Measurements from ENCODE around the gene THSD4. TPM values are rescaled to one million over a fixed set of nuclear protein-coding genes. Genes with fewer than 3 reads are reported as not detected.
A peak's percentile ranks its signal among the peaks of the same experiment; 100 is the strongest.
"Not testable (repeated sequence)": the region's sequence is repeated elsewhere in the genome, so short reads cannot be mapped to it uniquely, and the experiment has no call there.

Gene THSD4
- total and polyA plus RNA-seq, 9 of the 15 experiments (the other 6 are each of a cell fraction or from before 2014, with no cell fraction given), result 0.04 TPM; not detected in 5

- H3K4me2 ChIP-seq (ENCODE audit: insufficient read depth, low read length); H3K9me1 ChIP-seq (ENCODE audit: control insufficient read depth, insufficient read depth, low read length); POLR2A ChIA-PET; H3K4me3 ChIP-seq; ATAC-seq; H3K79me2 ChIP-seq (ENCODE audit: control insufficient read depth, insufficient read depth, low read length); DNase-seq (ENCODE audit: extremely low read depth in 1 of 4, low spot score in 3 of 4); H3K9ac ChIP-seq (ENCODE audit: insufficient read depth in 1 of 2, low read depth in 2 of 2, low read length in 2 of 2); H4K20me1 ChIP-seq (replicated peaks; ENCODE audit: control insufficient read depth, insufficient read depth, low read length); H3K27ac ChIP-seq (ENCODE audit: extremely low read depth, low read depth, low read length); BruUV-seq (replicated peaks); H3K36me3 ChIP-seq (ENCODE audit: control insufficient read depth, insufficient read depth, low read length); FAIRE-seq; H2AFZ ChIP-seq (ENCODE audit: low read depth, low read length); in situ Hi-C loops (cut with MboI); H3K27me3 ChIP-seq (ENCODE audit: control insufficient read depth in 2 of 2, insufficient read depth in 2 of 2, low read length in 2 of 2); H3K4me1 ChIP-seq (replicated peaks in 1 of 2; ENCODE audit: control insufficient read depth in 2 of 2, insufficient read depth in 2 of 2, low read length in 2 of 2); H3K9me3 ChIP-seq (replicated peaks; ENCODE audit: control insufficient read depth, insufficient read depth, low read depth, low read length); intact Hi-C loops (cut with micrococcal nuclease); CTCF ChIA-PET (ENCODE audit: low intra/inter-chr PET ratio): not testable (repeated sequence)
- 3% methylated on average over 3 of the region's 3 CpGs for WGBS (ENCODE audit: insufficient coverage, low coverage, missing lambda C conversion rate)
- TF ChIP-seq ZNF146 (CRISPR knock-in tag; IDR thresholded peaks at IDR 0.05; ENCODE audit: unreplicated experiment), result peak; percentile 28
Observed at GRCh38 chr15:71319424-71319823, 204.2 kb downstream of the THSD4 start.

DNA sequence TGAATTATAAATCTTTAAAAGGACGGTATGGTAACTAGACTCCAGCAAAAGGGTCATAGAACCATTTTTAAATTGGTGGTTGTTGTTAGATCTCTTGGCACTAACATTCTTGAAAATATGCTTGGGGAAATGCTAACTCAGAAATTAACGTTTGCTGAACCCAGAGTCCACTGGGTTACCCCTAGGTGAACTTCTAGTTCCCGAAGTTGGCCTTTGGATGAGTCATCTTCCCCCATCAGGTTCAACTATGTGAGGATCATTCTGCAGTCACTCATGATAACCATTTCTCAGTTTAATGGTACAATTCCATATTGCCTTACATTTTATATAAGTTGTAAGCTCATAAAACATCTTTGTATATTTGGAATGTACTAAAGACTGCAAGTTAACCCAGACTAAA lies 204.7 kb downstream of the THSD4 start:
- Histone ChIP-seq H3K4me2 (ENCODE audit: insufficient read depth, low read length) (no peak overlapping the region), H3K27me3 (ENCODE audit: control insufficient read depth in 2 of 2, insufficient read depth in 2 of 2, low read length in 2 of 2) (no peaks in the 10 kb centered on the region), H3K9ac (ENCODE audit: insufficient read depth in 1 of 2, low read depth in 2 of 2, low read length in 2 of 2) (no peak overlapping the region), H3K9me3 (replicated peaks; ENCODE audit: control insufficient read depth, insufficient read depth, low read depth, low read length) (no peaks in the 10 kb centered on the region), H3K4me3 (no peak overlapping the region), H3K4me1 (replicated peaks in 1 of 2; ENCODE audit: control insufficient read depth in 2 of 2, insufficient read depth in 2 of 2, low read length in 2 of 2) (no peaks in the 10 kb centered on the region), H4K20me1 (replicated peaks; ENCODE audit: control insufficient read depth, insufficient read depth, low read length) (no peaks in the 10 kb centered on the region), H3K36me3 (ENCODE audit: control insufficient read depth, insufficient read depth, low read length) (no peaks in the 10 kb centered on the region), H3K27ac (ENCODE audit: extremely low read depth, low read depth, low read length) (no peak overlapping the region), H2AFZ (ENCODE audit: low read depth, low read length) (no peak overlapping the region), H3K79me2 (ENCODE audit: control insufficient read depth, insufficient read depth, low read length) (no peaks in the 10 kb centered on the region), H3K9me1 (ENCODE audit: control insufficient read depth, insufficient read depth, low read length) (no peaks in the 10 kb centered on the region)
- ATAC-seq (no peak), DNase-seq (ENCODE audit: extremely low read depth in 1 of 4, low spot score in 3 of 4) (no peak), FAIRE-seq (no peak)
- ChIA-PET POLR2A (no interaction called here), CTCF (ENCODE audit: low intra/inter-chr PET ratio) (no interaction called here)
- in situ Hi-C loops (cut with MboI), result no loop called here
- WGBS (ENCODE audit: insufficient coverage, low coverage, missing lambda C conversion rate), result 0% methylated on average over 3 of the region's 3 CpGs
- no TSS peak for BruUV-seq (replicated peaks)
- intact Hi-C loops (cut with micrococcal nuclease), result no loop called here
- no peak for TF ChIP-seq ZNF217 (CRISPR knock-in tag; IDR thresholded peaks at IDR 0.05)
- no peak for TF ChIP-seq ZNF165 (CRISPR knock-in tag; IDR thresholded peaks at IDR 0.05; ENCODE audit: borderline replicate concordance)
- no peak for TF ChIP-seq NCOA4 (IDR thresholded peaks at IDR 0.05; ENCODE audit: partially characterized antibody)
- TF ChIP-seq PHB2 (IDR thresholded peaks at IDR 0.05; ENCODE audit: low read depth), result no peak
- TF ChIP-seq ZHX1 (conservative IDR thresholded peaks at IDR 0.05; ENCODE audit: low read length), result no peak
- no peak for TF ChIP-seq ZBTB34 (CRISPR knock-in tag; IDR thresholded peaks at IDR 0.05)
- TF ChIP-seq TAF7 (tag; IDR thresholded peaks at IDR 0.05), result no peak
- TF ChIP-seq SNIP1 (IDR thresholded peaks at IDR 0.05; ENCODE audit: low read depth), result no peak
